Non-pigmented ciliary epithelial cell (primary cell): ENCODE results near the gene GDF11.

Source experiments
- DNase-seq: peaks from one replicate; pipeline ENCODE4 v3.0.0-alpha.2; 2010; ENCODE audit warnings: low read depth

Gene GDF11

DNA sequence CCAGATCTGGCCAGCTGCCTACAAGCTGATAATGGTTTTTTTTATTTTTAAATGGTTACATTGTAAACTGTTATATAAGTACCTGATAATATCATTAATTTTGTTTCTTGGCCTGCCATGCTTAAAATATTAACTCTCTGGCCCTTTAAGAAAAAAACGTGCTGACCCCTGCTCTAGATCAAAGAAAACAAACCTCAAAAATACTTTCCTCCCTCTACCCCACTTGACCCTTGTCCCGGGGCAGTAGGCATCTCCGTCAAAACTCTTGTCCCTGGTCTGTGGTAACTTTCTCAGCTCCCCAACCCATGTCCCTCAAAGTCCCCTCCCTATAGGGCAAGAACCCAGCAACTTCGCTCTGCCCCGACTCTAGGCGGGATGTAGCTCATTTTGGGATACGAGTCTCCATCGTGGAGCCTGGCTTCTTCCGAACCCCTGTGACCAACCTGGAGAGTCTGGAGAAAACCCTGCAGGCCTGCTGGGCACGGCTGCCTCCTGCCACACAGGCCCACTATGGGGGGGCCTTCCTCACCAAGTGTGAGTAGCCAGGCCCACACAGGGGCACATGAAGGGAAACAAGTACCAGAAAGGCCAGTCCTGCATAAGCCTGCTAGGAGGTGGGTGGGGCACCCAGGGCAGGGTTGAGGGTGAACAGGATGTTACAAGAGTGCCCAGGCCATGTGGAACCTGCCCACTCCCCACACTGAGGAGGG, 19.3 kb upstream of the GDF11 start:
- no peak for DNase-seq

DNA sequence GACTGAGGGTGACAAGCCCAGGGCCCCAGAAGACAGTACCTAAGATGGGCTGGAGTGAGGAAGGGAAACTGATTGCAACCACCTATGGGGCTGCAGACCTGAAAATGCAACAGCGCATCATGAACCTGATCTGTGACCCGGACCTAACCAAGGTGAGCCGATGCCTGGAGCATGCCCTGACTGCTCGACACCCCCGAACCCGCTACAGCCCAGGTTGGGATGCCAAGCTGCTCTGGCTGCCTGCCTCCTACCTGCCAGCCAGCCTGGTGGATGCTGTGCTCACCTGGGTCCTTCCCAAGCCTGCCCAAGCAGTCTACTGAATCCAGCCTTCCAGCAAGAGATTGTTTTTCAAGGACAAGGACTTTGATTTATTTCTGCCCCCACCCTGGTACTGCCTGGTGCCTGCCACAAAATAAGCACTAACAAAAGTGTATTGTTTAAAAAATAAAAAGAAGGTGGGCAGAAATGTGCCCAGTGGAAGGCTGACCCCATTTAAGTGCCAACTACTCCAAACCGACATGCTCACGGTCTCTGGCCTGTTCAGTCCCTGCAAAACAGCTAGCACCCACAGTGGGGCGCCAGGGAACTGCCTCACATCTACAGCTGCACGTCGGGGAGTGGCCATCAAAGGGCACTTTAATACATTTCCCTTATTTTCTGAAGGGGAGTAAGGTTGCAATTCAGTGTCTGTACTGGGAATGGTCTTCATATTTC, 18.5 kb upstream of the GDF11 start:
- no peak for DNase-seq

DNA sequence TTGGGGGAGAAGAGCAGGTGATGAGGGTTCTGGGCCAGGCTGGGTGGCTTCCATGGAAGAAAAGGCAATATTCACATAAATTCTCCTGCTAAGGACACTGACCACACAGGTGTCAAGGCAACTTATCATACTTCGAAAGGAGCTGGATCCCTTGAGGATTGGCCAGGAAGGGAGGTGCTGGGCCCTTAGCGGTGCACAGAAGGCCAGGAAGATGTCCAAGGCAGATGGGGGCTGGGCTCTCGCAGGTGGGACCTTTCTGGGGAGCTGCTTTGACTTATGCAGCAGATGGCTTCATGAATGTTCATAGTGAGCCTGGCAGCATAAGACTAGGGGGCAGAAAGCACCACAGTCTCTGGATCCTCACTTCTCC, 18.0 kb upstream of the GDF11 start:
- no peak for DNase-seq

- no peak for DNase-seq
Measured at GRCh38 chr12:55725556-55725955, 17.4 kb upstream of the GDF11 start.

DNA sequence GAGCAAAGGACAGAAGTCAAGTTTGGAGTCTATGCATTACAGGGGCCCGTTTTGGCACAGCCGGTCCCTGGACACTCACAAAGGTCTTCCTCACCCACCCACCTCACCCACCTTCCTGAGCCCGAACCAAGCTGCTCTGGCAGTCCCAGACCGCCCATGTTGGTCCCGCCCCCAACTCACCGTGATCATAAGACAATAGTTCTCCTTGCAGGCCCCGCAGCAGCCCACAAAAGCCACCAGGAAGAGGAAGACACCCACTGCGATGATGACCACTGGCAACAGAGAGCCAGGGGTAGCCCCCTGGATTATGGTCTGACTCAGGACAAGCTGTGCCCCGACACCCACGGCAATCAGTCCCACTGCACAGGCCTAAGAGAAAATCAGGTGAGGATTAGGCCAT, 16.0 kb upstream of the GDF11 start:
- no peak for DNase-seq

DNA sequence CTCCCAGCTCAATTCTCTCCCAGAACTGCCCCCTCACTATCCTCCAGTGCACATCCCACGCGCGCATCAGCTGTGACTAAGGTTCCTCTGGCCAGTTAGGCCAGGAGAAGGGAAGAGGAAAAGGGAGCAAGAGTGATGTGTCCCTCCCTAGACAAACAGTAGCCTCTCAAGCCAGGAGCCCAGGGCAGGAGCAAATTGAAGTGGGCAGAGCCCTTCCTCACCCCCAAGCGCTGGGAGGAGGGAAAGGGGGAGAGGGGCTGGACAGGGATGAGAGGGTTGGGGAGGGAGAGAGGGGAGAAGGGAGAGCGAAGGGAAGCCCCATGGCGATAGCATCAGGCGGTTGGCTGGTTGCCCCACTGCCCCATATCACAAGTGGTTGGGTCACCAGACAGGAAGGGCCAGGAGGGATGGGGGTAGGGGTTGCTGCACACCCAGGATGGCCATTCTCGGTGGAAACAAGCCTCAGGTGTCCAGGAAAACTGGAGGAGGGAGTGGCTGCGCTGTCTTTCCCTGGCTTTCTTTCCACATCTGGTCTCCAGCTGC, 15.2 kb upstream of the GDF11 start:
- DNase-seq: no peak

DNA sequence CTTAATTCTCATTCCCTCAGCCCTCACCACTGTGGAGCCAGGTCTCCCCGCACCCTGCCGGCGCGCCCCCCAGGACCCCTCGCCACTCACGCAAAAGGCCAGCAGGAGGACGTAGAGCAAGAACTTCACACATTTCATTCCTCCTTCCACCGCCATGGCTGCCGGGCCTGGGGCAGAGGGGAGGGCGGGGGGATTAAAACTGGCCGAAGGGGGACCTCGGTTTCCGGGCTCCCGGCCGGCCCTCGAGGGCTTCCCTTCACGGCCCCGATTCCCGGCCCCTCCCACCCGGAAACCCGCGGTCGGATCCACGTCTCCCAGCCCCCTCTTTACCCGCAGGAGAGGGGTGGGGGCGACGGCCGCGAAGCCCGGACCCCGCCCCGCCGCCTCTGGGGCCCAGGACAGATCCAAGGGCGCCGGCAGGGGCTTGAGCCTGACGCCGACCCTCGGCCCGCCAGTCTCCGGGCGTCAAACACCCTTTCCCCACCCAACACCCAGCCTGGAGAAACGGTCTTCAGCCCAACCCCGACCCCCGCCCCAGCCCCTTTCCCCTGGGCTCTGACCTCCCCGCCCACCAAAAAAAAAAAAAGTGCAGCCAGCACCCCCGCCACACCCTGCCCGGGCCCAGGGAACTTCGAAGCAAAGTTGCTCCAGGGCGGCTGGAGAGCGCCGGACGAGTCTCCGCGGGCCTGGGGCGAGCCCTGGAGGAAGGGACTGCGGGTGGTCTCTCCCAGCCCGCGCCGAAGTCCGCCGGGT, 14.6 kb upstream of the GDF11 start:
- DNase-seq: no peak

DNA sequence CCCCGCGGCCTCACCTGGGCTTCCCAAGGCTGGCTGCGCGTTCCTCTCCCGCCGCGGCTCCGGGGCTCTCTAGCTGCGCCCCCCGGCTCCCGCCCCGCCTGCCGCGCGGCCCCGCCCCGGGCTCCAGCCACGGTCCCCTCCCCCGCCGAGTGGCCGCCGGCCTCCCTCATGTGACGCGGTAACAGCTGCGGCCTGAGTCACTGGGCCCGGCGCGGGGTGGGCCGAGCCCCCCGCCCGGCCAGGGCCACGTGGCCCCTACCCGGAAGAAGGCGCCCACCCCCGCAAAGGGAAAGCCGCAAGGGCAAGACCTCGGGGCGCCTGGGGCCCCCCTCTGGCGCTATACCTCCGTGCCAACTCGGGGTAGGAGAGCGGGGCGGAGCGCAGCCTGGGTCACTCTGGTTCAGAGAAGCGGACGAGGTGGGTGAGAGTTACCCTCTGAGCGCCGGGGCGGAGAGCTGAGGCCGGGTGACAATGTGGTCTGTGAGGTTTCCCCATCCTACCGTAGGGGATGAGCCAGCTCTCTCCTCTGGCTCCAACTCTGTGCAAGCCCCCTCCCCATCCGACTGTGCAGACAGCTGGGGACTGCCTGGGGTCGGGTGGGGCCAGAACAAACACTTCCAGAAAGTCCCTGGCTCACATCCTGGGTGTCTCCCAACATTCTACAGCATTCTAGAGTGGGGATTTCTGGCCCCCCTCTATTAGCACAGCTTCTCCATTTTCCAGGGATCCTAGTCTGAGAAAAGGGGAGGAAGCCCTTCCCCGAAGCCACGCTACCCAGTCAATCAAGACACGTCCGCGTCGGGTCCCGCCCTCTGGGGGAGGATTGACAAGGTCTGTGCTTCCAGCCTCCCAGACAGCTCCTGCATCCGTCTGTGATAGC, 13.7 kb upstream of the GDF11 start, which contains the start of gene CD63:
Gene CD63, minus strand, starts transcription at position 71 of the 880 bp plus-strand sequence. CDS start 668 bp downstream, outside the sequence.
- peak; percentile 88 for DNase-seq

DNA sequence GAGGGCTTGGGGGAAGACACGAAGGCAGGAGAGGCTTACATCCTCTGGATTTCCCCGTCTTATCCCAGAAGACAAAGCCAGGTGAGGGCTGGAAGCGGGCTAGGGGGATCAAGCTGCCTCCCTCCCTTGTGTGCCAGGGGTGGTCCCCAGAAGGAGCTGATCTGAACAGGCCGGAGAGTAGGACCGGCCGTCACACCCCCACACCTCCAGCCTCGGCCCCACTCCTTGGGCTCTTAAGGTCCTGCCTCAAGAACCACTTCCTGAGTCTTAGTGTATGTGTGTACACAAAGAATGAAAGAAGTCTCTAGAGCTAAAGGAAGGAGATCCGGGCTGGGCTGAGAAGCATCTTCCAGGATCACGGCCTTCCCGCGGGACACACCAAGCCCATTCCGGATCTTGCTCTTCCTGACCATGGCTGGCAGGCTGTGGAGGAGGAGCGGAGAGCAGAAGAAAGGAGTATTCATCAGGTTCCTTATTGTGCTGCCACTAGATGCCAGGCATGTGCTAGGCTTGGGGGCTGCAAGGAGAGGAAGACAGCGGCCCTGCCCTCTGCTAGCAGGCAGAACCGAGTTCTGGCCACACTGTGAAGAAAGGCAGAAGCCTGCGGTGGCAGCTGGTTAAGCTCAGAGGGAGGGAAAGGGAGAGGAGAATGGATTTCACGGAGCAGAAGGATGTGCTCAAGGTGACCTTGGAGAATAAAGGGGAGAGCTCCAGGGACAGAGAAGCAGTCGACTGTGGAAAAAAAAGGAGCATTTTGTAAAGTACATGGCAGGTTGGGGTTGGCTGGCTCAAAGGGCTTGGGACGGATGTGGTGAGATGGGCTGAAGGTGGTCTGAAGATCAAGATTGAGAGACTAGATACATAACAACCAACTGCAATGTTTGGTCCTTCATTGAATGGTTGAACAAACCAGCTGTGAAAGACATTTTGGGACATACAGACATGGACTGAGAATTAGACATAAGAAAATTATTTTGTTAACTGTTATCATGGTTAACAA, 12.8 kb upstream of the GDF11 start:
- no peak for DNase-seq

GRCh38 chr12:55732288-55732687, 10.6 kb upstream of the GDF11 start:
- DNase-seq: no peak

- no peak for DNase-seq
Measured at GRCh38 chr12:55733021-55733555, 9.8 kb upstream of the GDF11 start.

DNA sequence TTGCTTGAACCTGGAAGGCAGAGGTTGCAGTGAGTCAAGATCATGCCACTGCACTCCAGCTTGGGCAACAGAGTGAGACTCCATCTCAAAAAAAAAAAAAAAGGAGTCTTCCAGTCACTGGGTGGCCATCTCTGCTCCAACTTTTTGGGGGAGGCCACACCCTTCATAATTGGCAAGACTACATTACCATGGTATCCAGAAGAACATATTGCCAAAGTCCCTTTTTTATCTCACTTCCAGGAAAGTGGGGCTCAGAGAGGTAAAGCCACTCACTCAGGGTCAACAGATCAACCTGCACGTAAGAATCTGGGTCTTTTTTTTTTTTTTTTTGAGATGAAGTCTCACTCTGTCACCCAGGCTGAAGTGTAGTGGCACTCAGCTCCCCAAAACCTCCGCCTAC, 9.1 kb upstream of the GDF11 start:
- no peak for DNase-seq

- no peak for DNase-seq
Measured at GRCh38 chr12:55734595-55734994, 8.3 kb upstream of the GDF11 start.

- DNase-seq: no peak
Measured at GRCh38 chr12:55736076-55736475, 6.8 kb upstream of the GDF11 start.

GRCh38 chr12:55736780-55737580, 5.9 kb upstream of the GDF11 start:
- DNase-seq: no peak

DNA sequence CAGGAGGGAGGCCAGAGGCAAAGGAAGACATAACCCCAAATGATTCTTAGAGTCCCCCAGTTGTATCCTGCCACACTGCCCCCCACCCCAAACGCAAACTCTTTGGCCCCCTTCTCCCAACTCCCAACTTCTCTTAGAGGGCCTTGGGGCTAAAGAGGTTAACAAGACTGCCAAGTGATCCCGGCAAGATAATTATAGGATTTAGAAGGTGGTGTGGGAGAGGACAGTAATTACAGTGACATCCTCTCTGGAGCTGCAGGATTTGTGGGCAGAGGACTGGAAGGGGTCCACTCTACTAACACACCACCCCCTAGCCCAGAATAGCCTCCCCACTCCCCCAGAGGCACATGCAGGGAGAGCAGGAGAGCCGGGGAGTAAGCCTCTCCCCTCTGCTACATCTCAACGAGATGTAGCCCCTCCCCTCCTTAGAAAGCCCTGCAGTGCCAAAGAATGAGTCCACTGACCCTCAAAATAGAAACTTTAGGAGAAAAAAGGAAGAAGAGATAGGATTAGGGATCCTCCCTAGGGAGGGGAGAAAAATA, 5.3 kb upstream of the GDF11 start:
- no peak for DNase-seq

DNA sequence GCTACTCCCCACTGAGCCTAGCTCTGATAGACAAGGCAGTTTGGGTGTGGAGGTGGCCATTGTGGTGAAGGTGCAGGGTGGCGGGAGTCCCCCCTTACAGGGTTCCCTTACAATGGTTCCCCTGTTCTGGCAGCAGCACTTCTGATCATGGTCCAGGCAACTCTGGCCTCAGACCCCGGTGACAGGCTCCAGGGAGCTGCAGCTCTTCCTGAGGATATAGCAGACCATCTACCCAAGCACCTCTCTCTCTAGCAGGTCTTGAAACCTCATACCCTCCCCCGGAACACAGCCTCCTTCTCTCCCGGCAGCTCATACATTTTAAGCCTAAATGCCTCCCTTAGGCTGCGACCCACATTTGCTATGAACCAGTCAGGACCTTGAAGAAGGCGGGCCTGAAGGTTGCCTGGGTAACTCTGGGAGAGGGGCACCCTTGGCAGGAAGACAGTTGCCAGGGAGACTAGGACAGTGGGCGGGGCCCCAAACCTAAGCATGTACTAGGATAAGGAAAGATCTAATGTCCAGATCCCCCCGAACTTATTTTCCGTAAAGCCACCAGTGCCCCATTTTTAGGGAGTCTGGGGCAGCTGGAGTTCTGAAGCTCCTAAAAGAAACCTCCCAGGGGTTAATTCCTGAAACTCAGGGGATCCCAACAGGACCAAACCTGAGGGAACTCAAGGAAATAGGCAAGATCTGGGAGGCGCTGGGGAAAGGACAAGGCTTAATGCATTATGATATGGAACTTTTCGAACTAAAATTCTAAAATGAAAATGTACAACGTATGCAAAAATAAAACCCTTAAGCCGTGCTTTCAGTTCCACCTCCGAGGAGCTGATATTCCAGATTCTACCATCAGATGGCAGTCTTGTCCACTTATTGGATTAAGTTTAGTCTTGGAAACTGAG, 4.5 kb upstream of the GDF11 start:
- DNase-seq: no peak

DNA sequence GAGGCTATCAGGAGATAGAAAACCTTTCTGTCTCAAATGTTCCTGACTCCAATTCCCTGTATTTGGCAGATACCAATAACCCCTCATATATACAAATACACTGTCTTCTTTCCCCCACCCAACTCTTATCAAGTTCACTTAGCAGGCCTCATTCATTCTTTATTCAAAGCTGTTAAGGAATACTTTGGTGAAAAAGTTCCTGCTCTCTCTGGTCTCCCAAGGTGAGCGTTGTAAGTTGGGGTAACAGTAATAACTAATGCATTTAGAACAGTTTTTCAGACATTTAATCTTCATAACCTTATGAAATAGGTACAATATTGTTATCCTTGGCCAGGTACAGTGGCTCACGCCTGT, 3.9 kb upstream of the GDF11 start:
- DNase-seq: no peak
